Measurements from ENCODE around the gene ETV6.

ETV6 gene

GRCh38 chr12:11745113-11745512 lies 95.6 kb downstream of the ETV6 start:
- no peak for DNase-seq

GRCh38 chr12:11746024-11746771 lies 96.7 kb downstream of the ETV6 start:
- no peak for DNase-seq

- no peak for DNase-seq
These were observed 97.7 kb downstream of the ETV6 start for GRCh38 chr12:11746940-11747716.

GRCh38 chr12:11747969-11748368 lies 98.5 kb downstream of the ETV6 start:
- no peak for DNase-seq

DNA sequence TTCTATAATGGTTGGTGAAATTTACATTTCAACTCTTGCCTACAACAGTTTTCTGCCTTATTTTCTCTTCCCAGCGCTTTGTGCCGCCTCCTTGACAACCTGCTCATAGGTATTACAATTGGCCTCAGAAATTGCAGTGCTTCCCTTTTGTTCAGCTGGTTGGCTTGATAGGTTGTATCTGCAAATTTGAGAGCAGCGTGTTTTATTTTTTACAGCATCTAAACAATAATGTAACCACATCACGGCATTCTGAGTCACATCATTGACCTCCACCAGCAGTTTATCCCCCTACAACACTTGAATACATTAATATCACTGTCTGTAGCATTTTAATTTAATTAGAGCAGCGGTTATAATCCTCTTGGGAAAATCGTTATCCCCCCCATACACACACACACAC lies 99.4 kb downstream of the ETV6 start:
- DNase-seq: no peak

DNA sequence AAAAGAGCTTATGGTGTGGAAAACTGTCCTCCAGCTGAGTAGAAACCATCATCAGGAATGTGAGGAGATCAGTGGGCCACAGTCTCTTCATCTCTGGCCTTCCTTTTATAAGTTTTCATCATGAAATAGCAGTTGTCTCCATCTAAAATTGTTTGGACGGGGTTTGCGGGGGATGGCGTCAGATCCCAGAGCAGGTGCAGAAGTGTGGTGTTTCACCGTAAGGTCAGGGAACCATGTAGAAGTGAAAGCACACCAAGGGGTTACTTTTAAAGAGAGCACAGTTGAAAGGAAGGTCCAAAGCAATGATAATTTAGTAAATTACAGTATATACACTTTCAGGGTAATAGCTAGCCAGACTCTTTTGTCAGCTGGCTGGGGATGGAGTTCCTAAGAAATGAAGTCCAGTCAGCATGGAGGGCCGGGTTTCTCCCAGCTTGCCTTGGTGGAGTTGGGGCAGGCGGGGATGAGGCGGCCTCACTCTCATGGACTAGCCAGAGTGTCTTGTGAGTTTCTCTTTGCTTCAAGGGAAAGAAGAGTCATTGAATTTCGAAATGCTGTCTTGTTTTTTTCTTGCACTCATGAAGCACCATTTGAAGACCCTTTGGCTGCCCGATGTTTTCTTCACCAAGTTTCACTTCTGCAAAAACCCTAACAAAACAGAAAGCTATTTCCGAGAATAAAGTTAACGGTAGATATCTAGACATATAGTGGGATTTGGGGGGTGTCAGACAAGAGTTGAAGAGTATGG lies 100.6 kb downstream of the ETV6 start:
- DNase-seq: no peak

GRCh38 chr12:11752403-11753149 lies 103.1 kb downstream of the ETV6 start:
- no peak for DNase-seq

GRCh38 chr12:11753150-11753499 lies 103.7 kb downstream of the ETV6 start:
- no peak for DNase-seq

- no peak for DNase-seq
These were observed 104.4 kb downstream of the ETV6 start for GRCh38 chr12:11753826-11754225.

DNA sequence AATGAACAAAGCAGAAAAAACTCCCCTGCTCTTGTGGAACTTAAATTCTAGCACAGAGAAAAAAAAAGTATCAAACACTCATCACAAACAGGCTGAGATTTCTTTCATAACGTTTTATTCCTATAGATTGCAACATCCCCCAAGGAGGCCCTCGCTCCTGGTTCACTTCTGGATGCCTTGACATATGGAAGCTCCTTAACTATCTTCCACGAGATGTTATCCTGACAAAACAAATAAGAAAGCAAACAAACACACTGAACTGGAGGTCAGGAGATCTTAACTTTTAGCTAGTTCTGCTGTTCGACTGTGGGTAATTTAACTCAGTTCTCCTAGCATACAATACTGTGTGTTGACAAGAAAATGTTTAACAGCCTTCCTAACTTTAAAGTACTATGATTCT lies 104.8 kb downstream of the ETV6 start:
- DNase-seq: no peak

- DNase-seq: no peak
These were observed 105.9 kb downstream of the ETV6 start for GRCh38 chr12:11755302-11755930.

GRCh38 chr12:11756022-11756421 lies 106.5 kb downstream of the ETV6 start:
- no peak for DNase-seq

DNA sequence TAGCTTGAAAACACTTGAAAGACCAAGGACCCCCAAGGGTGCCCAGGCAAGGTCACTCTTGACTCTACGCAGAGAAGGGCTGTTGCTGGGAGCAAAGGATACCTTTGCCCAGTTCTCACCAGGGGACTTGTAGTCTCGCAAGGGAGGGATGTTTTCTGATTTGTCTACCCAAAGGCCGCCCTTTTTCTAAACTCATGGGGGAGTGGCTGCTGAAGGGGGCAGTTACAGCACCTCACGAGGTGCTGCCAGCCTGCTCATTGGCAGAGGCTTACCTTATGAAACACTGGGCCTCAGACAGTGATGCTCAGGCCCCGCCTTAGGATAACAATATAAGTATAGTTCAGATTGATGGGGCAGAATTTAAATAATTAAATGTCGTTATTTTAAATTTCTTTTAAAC lies 107.0 kb downstream of the ETV6 start:
- DNase-seq: no peak

GRCh38 chr12:11757095-11757494 lies 107.6 kb downstream of the ETV6 start:
- DNase-seq: no peak

GRCh38 chr12:11757531-11757930 lies 108.1 kb downstream of the ETV6 start:
- no peak for DNase-seq

- DNase-seq: no peak
These were observed 108.6 kb downstream of the ETV6 start for GRCh38 chr12:11758087-11758486.

GRCh38 chr12:11758510-11759493 lies 109.3 kb downstream of the ETV6 start:
- DNase-seq: no peak

- no peak for DNase-seq
These were observed 110.0 kb downstream of the ETV6 start for GRCh38 chr12:11759494-11759878.

- no peak for DNase-seq
These were observed 110.4 kb downstream of the ETV6 start for GRCh38 chr12:11759899-11760298.

DNA sequence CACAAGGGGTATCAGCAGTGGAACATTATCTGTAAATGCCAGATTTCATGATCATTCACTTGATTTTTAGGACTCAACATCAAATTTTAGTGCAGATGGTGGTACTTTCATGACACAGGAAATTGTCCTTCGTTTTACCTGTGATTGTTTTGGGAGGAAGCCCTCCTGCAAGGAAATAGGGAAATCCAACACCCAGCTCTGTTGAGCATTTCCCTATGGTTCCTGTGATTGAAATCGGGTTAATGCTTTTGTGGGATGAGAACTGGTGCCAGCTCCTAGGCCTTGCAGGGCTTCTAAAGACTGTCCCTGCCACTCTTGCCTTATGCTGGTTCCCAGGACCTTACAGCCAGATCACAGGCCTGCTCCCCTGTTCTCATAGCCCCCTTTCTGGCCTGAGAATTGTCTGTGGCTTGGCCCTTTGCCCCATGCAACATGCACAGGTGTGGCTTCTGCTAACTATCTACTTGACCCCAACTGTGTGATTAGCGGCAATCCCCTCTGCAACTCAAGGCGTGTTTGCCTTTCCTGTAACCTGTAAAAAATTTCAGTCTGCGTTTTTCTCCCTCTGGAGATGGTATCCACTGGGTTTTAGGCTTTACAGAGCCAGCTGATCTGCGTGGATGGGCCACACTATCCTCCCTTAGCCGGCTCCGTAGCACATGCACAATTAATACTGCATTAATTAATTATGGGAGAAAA lies 112.5 kb downstream of the ETV6 start:
- no peak for DNase-seq
